Measurements from ENCODE around the gene DPYD. TPM values are rescaled to one million over a fixed set of nuclear protein-coding genes. Genes with fewer than 3 reads are reported as not detected.
A peak's percentile ranks its signal among the peaks of the same experiment; 100 is the strongest.

DPYD gene
- total and polyA plus RNA-seq, 2 donors from 2014 or later, result 4.9 to 41.6 TPM

DNA sequence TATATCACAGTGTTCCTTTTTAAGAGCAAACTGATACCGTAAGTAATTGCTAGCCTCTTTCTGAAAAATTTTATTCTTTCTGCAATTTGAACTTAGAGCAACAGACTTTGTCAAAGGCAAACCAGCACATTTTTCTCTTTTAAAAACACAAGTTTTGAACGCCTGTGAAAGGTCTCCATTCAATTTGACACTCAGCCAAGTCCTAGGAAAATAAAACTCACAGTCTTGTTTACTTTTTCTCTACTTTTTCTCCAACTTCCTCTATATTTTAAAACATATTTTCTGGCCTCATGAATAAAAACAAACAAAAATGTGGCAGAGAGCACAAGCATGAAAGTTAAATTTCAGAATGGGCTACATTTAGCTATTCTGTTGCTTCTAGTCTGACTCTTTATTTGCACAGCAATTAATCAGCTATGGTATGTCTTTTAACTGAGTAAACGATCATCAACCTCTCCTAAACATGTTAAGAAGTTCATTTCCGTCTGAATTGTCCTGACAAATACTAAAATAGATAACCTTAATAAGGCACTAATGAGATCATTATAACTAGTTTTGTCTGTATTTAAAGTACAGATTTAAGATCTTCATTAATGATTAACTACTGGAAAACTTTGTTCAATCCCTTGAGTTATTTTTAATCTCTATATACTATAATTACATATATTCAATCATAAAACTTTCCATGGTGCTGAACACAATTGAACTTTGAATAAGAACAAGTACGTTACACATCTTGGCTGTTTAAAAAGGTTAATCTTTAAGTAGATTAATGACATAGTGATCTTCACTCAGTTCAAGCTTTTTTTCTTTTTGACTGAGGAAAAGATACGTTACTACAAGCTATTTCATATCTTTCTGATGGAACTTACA is 648.7 kb downstream of the DPYD start:
- FAIRE-seq (no peak), DNase-seq (peak in 2 of 5 donors; percentile 31 to 65)
- no peaks in the 10 kb centered on the region for H3K27me3 ChIP-seq (ENCODE audit: control insufficient read depth, insufficient read depth, low read length)
- no peaks in the 10 kb centered on the region for H3K9me3 ChIP-seq (ENCODE audit: control insufficient read depth in 2 of 3, insufficient read depth in 1 of 3, low read length in 3 of 3)
- no peaks in the 10 kb centered on the region for H3K36me3 ChIP-seq (ENCODE audit: control insufficient read depth in 2 of 3, insufficient read depth in 3 of 3, low read length in 3 of 3)
- TF ChIP-seq, protein P1, sequence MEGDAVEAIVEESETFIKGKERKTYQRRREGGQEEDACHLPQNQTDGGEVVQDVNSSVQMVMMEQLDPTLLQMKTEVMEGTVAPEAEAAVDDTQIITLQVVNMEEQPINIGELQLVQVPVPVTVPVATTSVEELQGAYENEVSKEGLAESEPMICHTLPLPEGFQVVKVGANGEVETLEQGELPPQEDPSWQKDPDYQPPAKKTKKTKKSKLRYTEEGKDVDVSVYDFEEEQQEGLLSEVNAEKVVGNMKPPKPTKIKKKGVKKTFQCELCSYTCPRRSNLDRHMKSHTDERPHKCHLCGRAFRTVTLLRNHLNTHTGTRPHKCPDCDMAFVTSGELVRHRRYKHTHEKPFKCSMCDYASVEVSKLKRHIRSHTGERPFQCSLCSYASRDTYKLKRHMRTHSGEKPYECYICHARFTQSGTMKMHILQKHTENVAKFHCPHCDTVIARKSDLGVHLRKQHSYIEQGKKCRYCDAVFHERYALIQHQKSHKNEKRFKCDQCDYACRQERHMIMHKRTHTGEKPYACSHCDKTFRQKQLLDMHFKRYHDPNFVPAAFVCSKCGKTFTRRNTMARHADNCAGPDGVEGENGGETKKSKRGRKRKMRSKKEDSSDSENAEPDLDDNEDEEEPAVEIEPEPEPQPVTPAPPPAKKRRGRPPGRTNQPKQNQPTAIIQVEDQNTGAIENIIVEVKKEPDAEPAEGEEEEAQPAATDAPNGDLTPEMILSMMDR (IDR thresholded peaks at IDR 0.05; ENCODE audit: borderline replicate concordance, extremely low read depth, insufficient read depth), result no peak
- no peaks in the 10 kb centered on the region for H3K4me1 ChIP-seq (ENCODE audit: control insufficient read depth in 2 of 3, insufficient read depth in 2 of 3, low read depth in 1 of 3, low read length in 3 of 3)
- no peak overlapping the region for H3K4me3 ChIP-seq (ENCODE audit: low read length in 3 of 3)
- no peak overlapping the region for H3K9ac ChIP-seq (ENCODE audit: low read length in 3 of 3)
- intact Hi-C loops (cut with DNase I), result no loop called here
- no peak overlapping the region for H3K27ac ChIP-seq (ENCODE audit: low read depth in 2 of 2, low read length in 2 of 2)

GRCh38 chr1:97270508-97271307 is 650.1 kb downstream of the DPYD start:
- Histone ChIP-seq H3K27ac (ENCODE audit: low read depth in 2 of 2, low read length in 2 of 2) (no peak overlapping the region), H3K4me1 (ENCODE audit: control insufficient read depth in 2 of 3, insufficient read depth in 2 of 3, low read depth in 1 of 3, low read length in 3 of 3) (no peaks in the 10 kb centered on the region), H3K4me3 (ENCODE audit: low read length in 3 of 3) (no peak overlapping the region), H3K9ac (ENCODE audit: low read length in 3 of 3) (no peak overlapping the region), H3K36me3 (ENCODE audit: control insufficient read depth in 2 of 3, insufficient read depth in 3 of 3, low read length in 3 of 3) (no peaks in the 10 kb centered on the region), H3K9me3 (ENCODE audit: control insufficient read depth in 2 of 3, insufficient read depth in 1 of 3, low read length in 3 of 3) (no peaks in the 10 kb centered on the region), H3K27me3 (ENCODE audit: control insufficient read depth, insufficient read depth, low read length) (no peaks in the 10 kb centered on the region)
- no peak for FAIRE-seq
- DNase-seq, result peak in 1 of 5 donors; percentile 2
- intact Hi-C loops (cut with DNase I), result no loop called here
- TF ChIP-seq, protein P1 (IDR thresholded peaks at IDR 0.05; ENCODE audit: borderline replicate concordance, extremely low read depth, insufficient read depth), result no peak

GRCh38 chr1:97265630-97266029 is 655.2 kb downstream of the DPYD start:
- Histone ChIP-seq H3K27ac (ENCODE audit: low read depth in 2 of 2, low read length in 2 of 2) (no peak overlapping the region), H3K27me3 (ENCODE audit: control insufficient read depth, insufficient read depth, low read length) (no peaks in the 10 kb centered on the region), H3K9me3 (ENCODE audit: control insufficient read depth in 2 of 3, insufficient read depth in 1 of 3, low read length in 3 of 3) (no peaks in the 10 kb centered on the region), H3K36me3 (ENCODE audit: control insufficient read depth in 2 of 3, insufficient read depth in 3 of 3, low read length in 3 of 3) (no peaks in the 10 kb centered on the region), H3K4me1 (ENCODE audit: control insufficient read depth in 2 of 3, insufficient read depth in 2 of 3, low read depth in 1 of 3, low read length in 3 of 3) (no peaks in the 10 kb centered on the region), H3K4me3 (ENCODE audit: low read length in 3 of 3) (no peak overlapping the region), H3K9ac (ENCODE audit: low read length in 3 of 3) (no peak overlapping the region)
- intact Hi-C loops (cut with DNase I), result no loop called here
- DNase-seq (no peak), FAIRE-seq (no peak)
- TF ChIP-seq, protein P1 (IDR thresholded peaks at IDR 0.05; ENCODE audit: borderline replicate concordance, extremely low read depth, insufficient read depth), result no peak

Measured in kidney (tissue), 14 donors.